Pancreas (tissue), 10 donors: ENCODE results near the gene TCP11L1. TPM values are rescaled to one million over a fixed set of nuclear protein-coding genes. Genes with fewer than 3 reads are reported as not detected.

Source experiments
- ATAC-seq, 4 donors: fragments of 200-7000 bp; cut with Tn5 transposase; one replicate each; pipeline versions ENCODE4 v1.8.0 to v1.9.1; 2020; ENCODE audit warnings: mild to moderate bottlenecking in 4 of 4, moderate library complexity in 4 of 4
- DNase-seq, 6 donors: peaks; one replicate each; pipeline ENCODE4 v3.0.0-alpha.2; 2020
- FAIRE-seq: peaks from 2 replicates; lab custom pipeline; 2012; peaks lifted over from hg19 to GRCh38; lab: Jason Lieb, UNC
- H3K27ac ChIP-seq, 4 donors: fragments of 200-600 bp; sonication (generic); 1 replicate in 3 of 4; 2 replicates in 1 of 4; pipeline versions ENCODE4 v1.5.0 to v1.8.0; 2020
- H3K27me3 ChIP-seq, 4 donors: fragments of 200-600 bp; one replicate each; pipeline ENCODE4 v1.8.0; 2021
- H3K36me3 ChIP-seq, 3 donors: fragments of 200-600 bp; sonication (generic) in 1 of 3; one replicate each; pipeline versions ENCODE4 v1.5.0 to v1.8.0; 2020 to 2021
- H3K4me1 ChIP-seq, 3 donors: fragments of 200-600 bp; one replicate each; pipeline ENCODE4 v1.8.0; 2021
- H3K4me3 ChIP-seq, 4 donors: fragments of 200-600 bp; sonication (generic) in 2 of 4; one replicate each; pipeline versions ENCODE4 v1.5.0 to v1.8.0; 2020 to 2021
- H3K9me3 ChIP-seq, 4 donors: fragments of 200-600 bp; one replicate each; pipeline ENCODE4 v1.8.0; 2021
- WGBS, 2 donors: extraction: QIAGEN DNeasy Blood & Tissue Kit; methylation state at CpG; one replicate each; pipeline ENCODE4 v1.1.7; 2013; 5-methylcytosine and 5-hydroxymethylcytosine counted together
- intact Hi-C, 3 donors: fragments of 100-400 bp; cut with DNase I; formaldehyde crosslinking; loops; one replicate each; pipeline versions ENCODE4 v1.11.1 to v1.14.2; 2022
- polyA plus RNA-seq, 2 donors: library from polyadenylated mRNA; stranded (reverse); fragments of 200-250 nt; gene quantifications; one replicate each; pipeline ENCODE4 v1.2.3, GENCODE V29; 2013
- total RNA-seq, 6 donors: library from RNA; stranded (reverse); fragmentation: NEBNext Ultra II Directional in 4 of 6; extraction: Animal tissue kit (Norgen Biotek cat#: 25700) in 4 of 6; gene quantifications; one replicate each; pipeline versions ENCODE4 v1.2.1 to v1.2.4, GENCODE V29; 2021 to 2023
- TF ChIP-seq, protein P1 (sequence below), 4 donors: fragments of 200-600 bp; sonication (generic) in 3 of 4; IDR thresholded peaks; one replicate each; pipeline versions ENCODE4 v1.5.0 to v1.8.0; 2021; ENCODE audit warnings: antibody characterized with exemption in 4 of 4
- donor health status: healthy with polysubstance abuse.
- donor health status: DM: no; HTN: no; CAD: no; lungs with moderate emphysema.
- donor health status: DM: no; HTN: no; CAD: no.
- donor health status: control.
- donor health status: control.
- donor health status: Bipolar disorder and iron deficiency.
- donor health status: DM: yes; HTN: yes; CAD: no.
- donor health status: DM: no; HTN: no; CAD: no.
- donor health status: DM: no; HTN: no; CAD: no.
- donor health status: DM: yes; HTN: yes; CAD: no.

Gene TCP11L1
- total and polyA plus RNA-seq, 8 donors, result 4.1 to 12.8 (median 7.8) TPM

DNA sequence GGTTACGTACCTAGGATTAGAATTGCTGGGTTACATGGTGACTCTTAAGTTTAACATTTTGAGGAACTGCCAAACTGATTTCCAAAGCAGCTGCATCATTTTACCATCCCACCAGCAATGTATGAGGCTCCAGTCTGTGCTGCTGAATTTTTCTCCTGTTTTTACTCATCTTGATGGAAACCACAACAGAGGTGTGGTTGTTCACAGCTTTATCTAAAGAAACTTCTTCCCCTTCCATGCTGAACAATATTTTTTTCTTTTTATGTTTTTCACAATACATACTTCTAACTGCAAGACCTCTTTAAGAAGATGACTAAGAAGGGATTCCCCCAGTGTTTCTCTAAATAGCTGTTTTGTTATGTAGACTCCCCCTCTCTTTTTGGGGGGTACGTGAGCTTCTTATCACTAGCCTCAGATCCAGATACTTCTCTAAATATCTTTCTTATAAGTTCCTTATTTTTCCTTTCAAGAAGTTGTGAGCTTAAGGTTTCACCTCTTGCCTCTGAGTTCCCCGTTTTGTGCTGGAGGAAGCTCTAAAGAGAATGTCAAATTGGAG, 24.0 kb downstream of the TCP11L1 start:
- H3K4me3 ChIP-seq, result no peak overlapping the region
- no peak overlapping the region for H3K27ac ChIP-seq
- DNase-seq (no peak), FAIRE-seq (no peak), ATAC-seq (no peak)
- H3K9me3 ChIP-seq, result no peaks in the 10 kb centered on the region
- intact Hi-C loops, result loop anchor here in 1 of 3 donors (5.0 kb wide), 1 partner anchor 101 kb away; no protein-coding TSS in a partner anchor
- peaks cover 0 to 40% (median 0%) of the 10 kb centered on the region in 3 donors for H3K36me3 ChIP-seq
- WGBS, 2 donors, result 76 to 77% methylated on average over 3 of the region's 3 CpGs
- TF ChIP-seq, protein P1, sequence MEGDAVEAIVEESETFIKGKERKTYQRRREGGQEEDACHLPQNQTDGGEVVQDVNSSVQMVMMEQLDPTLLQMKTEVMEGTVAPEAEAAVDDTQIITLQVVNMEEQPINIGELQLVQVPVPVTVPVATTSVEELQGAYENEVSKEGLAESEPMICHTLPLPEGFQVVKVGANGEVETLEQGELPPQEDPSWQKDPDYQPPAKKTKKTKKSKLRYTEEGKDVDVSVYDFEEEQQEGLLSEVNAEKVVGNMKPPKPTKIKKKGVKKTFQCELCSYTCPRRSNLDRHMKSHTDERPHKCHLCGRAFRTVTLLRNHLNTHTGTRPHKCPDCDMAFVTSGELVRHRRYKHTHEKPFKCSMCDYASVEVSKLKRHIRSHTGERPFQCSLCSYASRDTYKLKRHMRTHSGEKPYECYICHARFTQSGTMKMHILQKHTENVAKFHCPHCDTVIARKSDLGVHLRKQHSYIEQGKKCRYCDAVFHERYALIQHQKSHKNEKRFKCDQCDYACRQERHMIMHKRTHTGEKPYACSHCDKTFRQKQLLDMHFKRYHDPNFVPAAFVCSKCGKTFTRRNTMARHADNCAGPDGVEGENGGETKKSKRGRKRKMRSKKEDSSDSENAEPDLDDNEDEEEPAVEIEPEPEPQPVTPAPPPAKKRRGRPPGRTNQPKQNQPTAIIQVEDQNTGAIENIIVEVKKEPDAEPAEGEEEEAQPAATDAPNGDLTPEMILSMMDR (IDR thresholded peaks at IDR 0.05), result no peak
- H3K27me3 ChIP-seq, result no peaks in the 10 kb centered on the region
- no peaks in the 10 kb centered on the region for H3K4me1 ChIP-seq

DNA sequence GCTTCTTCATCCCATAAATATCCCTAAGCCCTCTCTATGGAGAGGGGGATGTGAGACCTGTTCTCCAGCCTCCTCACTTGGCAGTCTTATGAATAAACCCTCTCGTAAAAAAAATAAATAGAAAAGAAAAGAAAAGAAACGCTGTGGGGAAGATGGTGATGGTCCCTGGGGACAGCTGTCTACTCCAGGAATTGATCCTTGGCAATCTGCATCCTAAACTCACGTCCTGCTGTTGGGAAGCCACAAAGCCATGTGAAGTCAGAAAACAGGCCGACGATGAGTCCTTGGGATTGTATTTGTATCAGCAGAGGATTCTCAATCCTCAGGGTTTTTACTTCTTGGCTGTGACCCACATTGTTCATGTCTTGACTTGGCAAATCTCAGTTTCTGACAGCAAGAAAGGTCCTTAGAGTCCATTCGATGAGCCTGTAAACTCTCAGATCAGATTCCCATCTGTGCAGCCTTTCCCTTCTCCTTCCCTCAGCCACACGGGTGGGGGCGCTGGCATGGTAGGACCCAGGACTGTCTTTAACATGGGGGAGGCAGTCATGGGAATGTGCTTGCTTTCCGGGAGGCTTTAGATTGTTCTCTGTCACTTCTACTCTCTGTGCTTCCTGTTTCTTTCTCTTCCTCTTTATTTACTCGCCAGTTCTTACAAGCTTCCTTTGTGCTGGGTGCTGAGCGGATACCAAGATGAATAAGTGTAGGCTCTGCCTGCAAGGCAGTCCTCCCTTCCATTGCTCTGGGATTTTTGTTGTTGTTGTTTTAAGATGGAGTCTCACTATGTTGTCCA, 24.9 kb downstream of the TCP11L1 start:
- no peak overlapping the region for H3K4me3 ChIP-seq
- H3K27ac ChIP-seq, result no peak overlapping the region
- H3K4me1 ChIP-seq, result no peaks in the 10 kb centered on the region
- TF ChIP-seq, protein P1 (IDR thresholded peaks at IDR 0.05), result no peak
- peak in 2 of 4 donors; percentile 29 for ATAC-seq
- intact Hi-C loops, result loop anchor here in 1 of 3 donors (5.0 kb wide), 1 partner anchor 102 kb away; no protein-coding TSS in a partner anchor
- WGBS, 2 donors, result 60 to 67% methylated on average over 11 of the region's 11 CpGs
- peaks cover 0 to 41% (median 0%) of the 10 kb centered on the region in 3 donors for H3K36me3 ChIP-seq
- DNase-seq, result no peak
- H3K9me3 ChIP-seq, result no peaks in the 10 kb centered on the region
- H3K27me3 ChIP-seq, result no peaks in the 10 kb centered on the region
- no peak for FAIRE-seq

DNA sequence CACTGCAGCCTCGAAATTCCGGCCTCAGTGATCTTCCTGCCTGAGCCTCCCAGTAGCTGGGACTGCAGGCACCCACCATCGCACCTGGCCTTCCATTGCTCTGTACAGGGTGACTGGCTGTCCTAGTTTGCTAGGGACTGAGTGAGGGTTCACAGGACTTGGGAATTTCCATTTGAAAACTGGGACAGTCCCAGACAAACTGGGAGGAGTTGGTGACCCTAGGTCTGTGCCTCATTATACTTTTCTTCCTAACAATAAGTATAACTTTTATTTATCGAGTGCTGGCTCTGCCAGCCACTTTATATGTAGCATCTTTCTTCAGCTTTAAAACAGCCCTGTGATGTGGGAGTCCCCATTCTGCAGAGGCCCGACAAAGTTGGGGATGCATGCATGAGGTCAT, 25.5 kb downstream of the TCP11L1 start:
- no peaks in the 10 kb centered on the region for H3K9me3 ChIP-seq
- 90 to 95% methylated on average over 5 of the region's 5 CpGs for WGBS, 2 donors
- H3K27me3 ChIP-seq, result no peaks in the 10 kb centered on the region
- ATAC-seq, result no peak
- FAIRE-seq, result no peak
- intact Hi-C loops, result loop anchor here in 2 of 3 donors (5.0 kb wide), 2 partner anchors 103 to 108 kb away; no protein-coding TSS in a partner anchor
- H3K4me1 ChIP-seq, result no peaks in the 10 kb centered on the region
- no peak for DNase-seq
- H3K36me3 ChIP-seq, result peaks cover 0 to 41% (median 0%) of the 10 kb centered on the region in 3 donors
- TF ChIP-seq, protein P1 (IDR thresholded peaks at IDR 0.05), result no peak
- H3K4me3 ChIP-seq, result no peak overlapping the region
- H3K27ac ChIP-seq, result no peak overlapping the region

DNA sequence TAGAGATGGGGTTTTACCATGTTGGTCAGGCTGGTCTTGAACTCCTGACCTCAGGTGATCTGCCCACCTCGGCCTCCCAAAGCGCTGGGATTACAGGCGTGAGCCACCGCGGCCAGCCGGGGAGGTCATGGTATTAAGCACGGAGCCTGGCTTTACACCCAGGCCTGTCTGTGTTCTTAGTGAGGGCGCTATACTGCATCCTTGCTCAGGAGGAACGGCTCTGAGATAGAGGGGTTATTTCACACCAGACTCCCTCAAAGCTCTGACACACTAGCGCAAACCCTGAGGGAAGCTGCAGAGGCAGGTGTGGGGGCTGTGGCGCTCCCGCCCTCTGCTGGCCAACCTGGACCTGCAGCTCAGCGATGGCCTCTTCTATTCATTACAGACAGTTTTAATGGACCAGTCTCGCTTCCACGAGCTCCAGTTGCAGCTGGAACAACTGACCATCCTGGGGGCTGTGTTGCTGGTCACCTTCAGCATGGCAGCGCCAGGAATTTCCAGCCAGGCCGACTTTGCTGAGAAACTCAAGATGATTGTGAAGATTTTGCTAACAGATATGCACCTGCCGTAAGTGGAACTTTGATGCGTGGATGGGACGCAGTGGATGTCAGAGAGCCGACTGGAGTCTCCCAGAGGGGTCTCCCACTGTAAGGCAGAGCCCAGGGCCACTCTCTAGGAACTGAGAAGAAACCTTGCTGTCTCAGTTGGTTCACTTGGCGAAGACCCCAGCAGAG, 26.2 kb downstream of the TCP11L1 start:
- 55 to 57% methylated on average over 22 of the region's 22 CpGs for WGBS, 2 donors
- DNase-seq, result peak; percentile 36 to 83 (median 62)
- TF ChIP-seq, protein P1 (IDR thresholded peaks at IDR 0.05), result peak; percentile 74 to 87 (median 82)
- H3K36me3 ChIP-seq, result peaks cover 0 to 39% (median 0%) of the 10 kb centered on the region in 3 donors
- no peak overlapping the region for H3K27ac ChIP-seq
- no peak for FAIRE-seq
- no peaks in the 10 kb centered on the region for H3K9me3 ChIP-seq
- peak; percentile 85 to 95 (median 92) for ATAC-seq
- no peaks in the 10 kb centered on the region for H3K4me1 ChIP-seq
- H3K27me3 ChIP-seq, result no peaks in the 10 kb centered on the region
- intact Hi-C loops, result loop anchor here in 1 of 3 donors (5.0 kb wide), 1 partner anchor 108 kb away; no protein-coding TSS in a partner anchor
- no peak overlapping the region for H3K4me3 ChIP-seq
